Endothelial cell of umbilical vein (primary cell): ENCODE results near the gene TEX19. TPM values are rescaled to one million over a fixed set of nuclear protein-coding genes. Genes with fewer than 3 reads are reported as not detected.
"Not testable (repeated sequence)": the region's sequence is repeated elsewhere in the genome, so short reads cannot be mapped to it uniquely, and the experiment has no call there.

Source experiments
- BruUV-seq: library from RNA; stranded (reverse); fragments of 400-500 nt; replicated peaks from 2 replicates; lab custom pipeline; 2021; lab: Mats Ljungman, UMichigan
- CTCF ChIA-PET: fragments of 300-600, 350-600 bp; sonication (Branson Sonifier 250); formaldehyde crosslinking; loops from one replicate; lab custom pipeline; 2021; ENCODE audit warnings: antibody characterized with exemption, inconsistent platforms; lab: Charles Lee
- POLR2A ChIA-PET: fragments of 300-600, 350-600 bp; sonication (Branson Sonifier 250); formaldehyde crosslinking; loops from one replicate; lab custom pipeline; 2021; ENCODE audit warnings: antibody characterized with exemption, inconsistent platforms; lab: Charles Lee
- DNase-seq: peaks from one replicate; pipeline ENCODE4 v3.0.0-alpha.2; 2011; ENCODE audit warnings: low read depth, low spot score
- FAIRE-seq: peaks from 2 replicates; lab custom pipeline; 2011; peaks lifted over from hg19 to GRCh38; lab: Jason Lieb, UNC
- H2AFZ ChIP-seq: 2 replicates; pipeline ENCODE4 v1.6.0; 2012; ENCODE audit warnings: low read depth, low read length, control low read depth, inconsistent platforms
- H3K27ac ChIP-seq: 2 replicates; pipeline ENCODE4 v1.5.1; 2011; ENCODE audit warnings: low read depth, mild to moderate bottlenecking, control low read depth, low read length, moderate library complexity; ENCODE audit not compliant: insufficient read depth
- H3K27me3 ChIP-seq, 2 experiments: 2 replicates each; pipeline versions ENCODE4 v1.6.0 to v1.6.1; 2011; ENCODE audit warnings: low read length in 2 of 2, mixed read lengths in 1 of 2; ENCODE audit not compliant: control insufficient read depth in 2 of 2, insufficient read depth in 2 of 2
- H3K36me3 ChIP-seq, 2 experiments: 2 replicates in 1 of 2; 3 replicates in 1 of 2; pipeline ENCODE4 v1.5.1; 2011; ENCODE audit warnings: low read length in 2 of 2, mild to moderate bottlenecking in 1 of 2, moderate library complexity in 1 of 2; ENCODE audit not compliant: control insufficient read depth in 2 of 2, insufficient read depth in 2 of 2; ENCODE audit errors: extremely low read depth in 1 of 2
- H3K4me1 ChIP-seq: 3 replicates; pipeline ENCODE4 v1.5.1; 2011; ENCODE audit warnings: mild to moderate bottlenecking, low read length; ENCODE audit not compliant: control insufficient read depth, insufficient read depth; ENCODE audit errors: extremely low read depth
- H3K4me2 ChIP-seq: 2 replicates; pipeline ENCODE4 v1.6.1; 2011; ENCODE audit warnings: low read length, control low read depth, mixed read lengths; ENCODE audit not compliant: insufficient read depth
- H3K4me3 ChIP-seq, 3 experiments: fragments of 200-600 bp in 1 of 3; sonication (generic), shearing (Covaris generic) in 1 of 3; replicated peaks in 1 of 3; 2 replicates each; pipeline ENCODE4 v1.5.1; 2011 to 2016; ENCODE audit warnings: control low read depth in 3 of 3, low read length in 3 of 3, mild to moderate bottlenecking in 2 of 3, inconsistent platforms in 1 of 3, low read depth in 1 of 3, moderate library complexity in 1 of 3; ENCODE audit not compliant: insufficient read depth in 1 of 3
- H3K79me2 ChIP-seq: 2 replicates; pipeline ENCODE4 v1.6.0; 2012; ENCODE audit warnings: low read length, inconsistent platforms; ENCODE audit not compliant: control insufficient read depth, insufficient read depth
- H3K9ac ChIP-seq: replicated peaks from 2 replicates; pipeline ENCODE3; 2011; ENCODE audit warnings: low read length, control low read depth; ENCODE audit not compliant: insufficient read depth; ENCODE audit errors: extremely low read depth
- H3K9me1 ChIP-seq: replicated peaks from 3 replicates; pipeline ENCODE4 v1.6.0; 2011; ENCODE audit warnings: mild to moderate bottlenecking, low read length; ENCODE audit not compliant: control insufficient read depth, insufficient read depth; ENCODE audit errors: extremely low read depth
- H3K9me3 ChIP-seq: replicated peaks from 2 replicates; pipeline ENCODE4 v1.5.1; 2012; ENCODE audit warnings: low read length, inconsistent platforms; ENCODE audit not compliant: control insufficient read depth, insufficient read depth
- H4K20me1 ChIP-seq: replicated peaks from 2 replicates; pipeline ENCODE3; 2011; ENCODE audit warnings: mild to moderate bottlenecking, low read length; ENCODE audit not compliant: control insufficient read depth, insufficient read depth; ENCODE audit errors: extremely low read depth
- EZH2 ChIP-seq: IDR thresholded peaks from 2 replicates; pipeline ENCODE4 v1.6.1; 2012; ENCODE audit warnings: borderline replicate concordance, low read depth, mild to moderate bottlenecking, moderate library complexity, low read length, inconsistent platforms; ENCODE audit not compliant: severe bottlenecking
- FOS ChIP-seq: IDR thresholded peaks from 2 replicates; pipeline ENCODE4 v1.6.1; 2011; ENCODE audit warnings: mild to moderate bottlenecking, low read length, moderate library complexity, borderline replicate concordance; ENCODE audit not compliant: insufficient read depth
- GATA2 ChIP-seq: IDR thresholded peaks from 2 replicates; pipeline ENCODE4 v1.7.0; 2011; ENCODE audit warnings: low read depth, mild to moderate bottlenecking, moderate library complexity, mixed read lengths, low read length; ENCODE audit not compliant: insufficient read length, insufficient read depth
- JUN ChIP-seq: IDR thresholded peaks from 2 replicates; pipeline ENCODE4 v1.6.1; 2011; ENCODE audit warnings: borderline replicate concordance, low read depth; ENCODE audit not compliant: insufficient read length, insufficient read depth
- MYC ChIP-seq: IDR thresholded peaks from one replicate; pipeline ENCODE4 v1.6.1; 2011; ENCODE audit warnings: mild to moderate bottlenecking, low read depth, low read length
- POLR2A ChIP-seq: IDR thresholded peaks from 2 replicates; pipeline ENCODE4 v1.6.1; 2012; ENCODE audit warnings: low read depth, mild to moderate bottlenecking, control low read depth, low read length
- POLR2AphosphoS5 ChIP-seq: IDR thresholded peaks from 2 replicates; pipeline ENCODE4 v1.6.1; 2012; ENCODE audit warnings: low read depth, mild to moderate bottlenecking, control low read depth, low read length, moderate library complexity; ENCODE audit not compliant: insufficient read depth
- dilution Hi-C: fragments of 300-500 bp; cut with MboI; formaldehyde crosslinking; loops from one replicate; pipeline ENCODE4 v1.15.0; 2019; ENCODE audit warnings: low sequenced_read_pairs; ENCODE audit not compliant: extremely low pct_ligation_motif_present
- intact Hi-C: fragments of 100-400 bp; cut with micrococcal nuclease; formaldehyde crosslinking; loops from one replicate; pipeline ENCODE4 v1.10.0; 2022
- polyA plus RNA-seq, 4 experiments: library from polyadenylated mRNA; depleted of rRNA in 3 of 4; stranded (reverse) in 3 of 4; unstranded in 1 of 4; fragments of >200 nt; gene quantifications; 2 replicates each; pipeline versions ENCODE4 v1.2.1 to v1.2.3, GENCODE V29; 2011 to 2012; ENCODE audit warnings: missing spikeins in 1 of 4
- total RNA-seq: library from RNA; stranded (reverse); gene quantifications from 2 replicates; pipeline ENCODE4 v1.2.3, GENCODE V29; 2021
- TF ChIP-seq, protein P1 (sequence below), 2 donors: IDR thresholded peaks; 1 replicate in 1 of 2; 2 replicates in 1 of 2; pipeline ENCODE4 v1.5.1; 2011; ENCODE audit warnings: low read length in 2 of 2, mild to moderate bottlenecking in 2 of 2, moderate library complexity in 2 of 2, control low read depth in 1 of 2, inconsistent platforms in 1 of 2, low read depth in 1 of 2; ENCODE audit not compliant: insufficient read depth in 1 of 2; ENCODE audit errors: extremely low read depth in 1 of 2
- TF ChIP-seq, protein P2 (sequence below): IDR thresholded peaks from 2 replicates; pipeline ENCODE4 v1.6.1; 2011; ENCODE audit not compliant: insufficient read depth, insufficient read length

TEX19 gene
- total and polyA plus RNA-seq, 2 donors (not counting 3 experiments of a cell fraction or from before 2014, with no cell fraction given), result 0.06 TPM; not detected in 1

GRCh38 chr17:82346342-82347300 is 12.4 kb upstream of the TEX19 start:
- intact Hi-C loops (no loop called here), dilution Hi-C loops (no loop called here)
- no peaks in the 10 kb centered on the region for H3K9me3 ChIP-seq
- TF ChIP-seq, protein P1, sequence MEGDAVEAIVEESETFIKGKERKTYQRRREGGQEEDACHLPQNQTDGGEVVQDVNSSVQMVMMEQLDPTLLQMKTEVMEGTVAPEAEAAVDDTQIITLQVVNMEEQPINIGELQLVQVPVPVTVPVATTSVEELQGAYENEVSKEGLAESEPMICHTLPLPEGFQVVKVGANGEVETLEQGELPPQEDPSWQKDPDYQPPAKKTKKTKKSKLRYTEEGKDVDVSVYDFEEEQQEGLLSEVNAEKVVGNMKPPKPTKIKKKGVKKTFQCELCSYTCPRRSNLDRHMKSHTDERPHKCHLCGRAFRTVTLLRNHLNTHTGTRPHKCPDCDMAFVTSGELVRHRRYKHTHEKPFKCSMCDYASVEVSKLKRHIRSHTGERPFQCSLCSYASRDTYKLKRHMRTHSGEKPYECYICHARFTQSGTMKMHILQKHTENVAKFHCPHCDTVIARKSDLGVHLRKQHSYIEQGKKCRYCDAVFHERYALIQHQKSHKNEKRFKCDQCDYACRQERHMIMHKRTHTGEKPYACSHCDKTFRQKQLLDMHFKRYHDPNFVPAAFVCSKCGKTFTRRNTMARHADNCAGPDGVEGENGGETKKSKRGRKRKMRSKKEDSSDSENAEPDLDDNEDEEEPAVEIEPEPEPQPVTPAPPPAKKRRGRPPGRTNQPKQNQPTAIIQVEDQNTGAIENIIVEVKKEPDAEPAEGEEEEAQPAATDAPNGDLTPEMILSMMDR (IDR thresholded peaks at IDR 0.05; ENCODE audit: extremely low read depth in 1 of 2, insufficient read depth in 1 of 2, low read depth in 1 of 2, low read length in 2 of 2), result no peak
- no peak for TF ChIP-seq MYC
- TF ChIP-seq, protein P2, sequence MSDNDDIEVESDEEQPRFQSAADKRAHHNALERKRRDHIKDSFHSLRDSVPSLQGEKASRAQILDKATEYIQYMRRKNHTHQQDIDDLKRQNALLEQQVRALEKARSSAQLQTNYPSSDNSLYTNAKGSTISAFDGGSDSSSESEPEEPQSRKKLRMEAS, result no peak
- no peak for TF ChIP-seq POLR2AphosphoS5
- TF ChIP-seq POLR2A, result no peak
- TF ChIP-seq JUN, result no peak
- TF ChIP-seq FOS, result no peak
- no peak for TF ChIP-seq GATA2
- TF ChIP-seq EZH2, result no peak
- H3K9me1 ChIP-seq, result no peaks in the 10 kb centered on the region
- H4K20me1 ChIP-seq, result no peaks in the 10 kb centered on the region
- DNase-seq (no peak), FAIRE-seq (no peak)
- H3K27me3 ChIP-seq, result no peaks in the 10 kb centered on the region
- no peak overlapping the region for H2AFZ ChIP-seq
- no peak overlapping the region for H3K4me2 ChIP-seq
- no peak overlapping the region for H3K4me3 ChIP-seq
- H3K27ac ChIP-seq, result no peak overlapping the region
- H3K4me1 ChIP-seq, result no peaks in the 10 kb centered on the region
- no peaks in the 10 kb centered on the region for H3K79me2 ChIP-seq
- H3K36me3 ChIP-seq, result no peaks in the 10 kb centered on the region
- no TSS peak for BruUV-seq
- H3K9ac ChIP-seq, result no peak overlapping the region
- CTCF ChIA-PET, result interaction anchor here (1.8 kb wide), 1 partner anchor 10 kb away, joined by 6 read pairs; no protein-coding TSS in a partner anchor
- POLR2A ChIA-PET, result no interaction called here

- H3K4me1 ChIP-seq, H3K36me3 ChIP-seq, H3K27ac ChIP-seq, H3K9me1 ChIP-seq, H3K79me2 ChIP-seq, H3K4me2 ChIP-seq, DNase-seq, H3K27me3 ChIP-seq, H3K9ac ChIP-seq, H3K9me3 ChIP-seq, H2AFZ ChIP-seq, BruUV-seq, H3K4me3 ChIP-seq, FAIRE-seq, CTCF ChIA-PET, POLR2A ChIA-PET, intact Hi-C loops, dilution Hi-C loops, H4K20me1 ChIP-seq: not testable (repeated sequence)
Observed at GRCh38 chr17:82347994-82348393, 11.1 kb upstream of the TEX19 start.
